Common myeloid progenitor, CD34-positive (primary cell): Measurements from ENCODE around the gene AKNA.

Experiments used
- CTCF ChIA-PET: fragments of 350-600 bp; sonication (Branson Sonifier 250); formaldehyde crosslinking; loops from one replicate; lab custom pipeline; 2021; ENCODE audit warnings: antibody characterized with exemption; lab: Charles Lee
- POLR2A ChIA-PET: fragments of 350-600 bp; sonication (Branson Sonifier 250); formaldehyde crosslinking; loops from one replicate; lab custom pipeline; 2021; ENCODE audit warnings: antibody characterized with exemption; lab: Charles Lee
- DNase-seq, 3 donors: peaks; one replicate each; pipeline versions ENCODE4 v3.0.0 to v3.0.0-alpha.2; 2013
- H3K27ac ChIP-seq, 2 experiments: 1 replicate in 1 of 2; 2 replicates in 1 of 2; pipeline ENCODE4 v1.7.0; 2013; ENCODE audit warnings: inconsistent platforms in 2 of 2, low read length in 2 of 2, mild to moderate bottlenecking in 2 of 2, low read depth in 1 of 2, moderate library complexity in 1 of 2; ENCODE audit not compliant: severe bottlenecking in 2 of 2, insufficient read depth in 1 of 2, poor library complexity in 1 of 2
- H3K27me3 ChIP-seq, 5 experiments: replicated peaks in 2 of 5; 1 replicate in 3 of 5; 2 replicates in 2 of 5; pipeline versions ENCODE4 v1.6.1 to v1.7.0; 2013; ENCODE audit warnings: low read length in 4 of 5, mild to moderate bottlenecking in 2 of 5, moderate library complexity in 2 of 5, inconsistent platforms in 1 of 5; ENCODE audit not compliant: insufficient read depth in 5 of 5, control insufficient read depth in 4 of 5
- H3K36me3 ChIP-seq, 4 experiments: 1 replicate in 2 of 4; 2 replicates in 2 of 4; pipeline versions ENCODE4 v1.6.1 to v1.7.0; 2013; ENCODE audit warnings: low read length in 3 of 4, control low read depth in 1 of 4, mild to moderate bottlenecking in 1 of 4; ENCODE audit not compliant: control insufficient read depth in 4 of 4, insufficient read depth in 4 of 4
- H3K4me1 ChIP-seq, 4 experiments: 1 replicate in 3 of 4; 2 replicates in 1 of 4; pipeline versions ENCODE4 v1.6.1 to v1.7.1; 2013; ENCODE audit warnings: low read length in 3 of 4, mild to moderate bottlenecking in 3 of 4, control low read depth in 1 of 4, inconsistent platforms in 1 of 4, moderate library complexity in 1 of 4; ENCODE audit not compliant: control insufficient read depth in 4 of 4, insufficient read depth in 4 of 4; ENCODE audit errors: control extremely low read depth in 1 of 4
- H3K4me3 ChIP-seq, 7 experiments: 1 replicate in 4 of 7; 2 replicates in 3 of 7; pipeline versions ENCODE4 v1.5.1 to v1.7.0; 2013; ENCODE audit warnings: mild to moderate bottlenecking in 7 of 7, low read length in 6 of 7, moderate library complexity in 6 of 7, inconsistent platforms in 2 of 7, low read depth in 2 of 7, control low read depth in 1 of 7; ENCODE audit not compliant: insufficient read depth in 4 of 7, control insufficient read depth in 1 of 7; ENCODE audit errors: extremely low read depth in 1 of 7
- H3K9me3 ChIP-seq, 5 experiments: 1 replicate in 4 of 5; 2 replicates in 1 of 5; pipeline versions ENCODE4 v1.6.1 to v1.7.1; 2013; ENCODE audit warnings: low read length in 4 of 5, mild to moderate bottlenecking in 2 of 5, inconsistent platforms in 1 of 5, low read depth in 1 of 5, moderate library complexity in 1 of 5; ENCODE audit not compliant: control insufficient read depth in 4 of 5, insufficient read depth in 2 of 5; ENCODE audit errors: control extremely low read depth in 1 of 5
- WGBS: methylation state at CpG from one replicate; pipeline ENCODE4 v1.1.5; 2013; ENCODE audit not compliant: insufficient coverage; 5-methylcytosine and 5-hydroxymethylcytosine counted together

Gene AKNA

GRCh38 chr9:114300153-114300845, 87.5 kb downstream of the AKNA start:
- CTCF ChIA-PET: interaction anchor here (0.9 to 1.7 kb wide), 4 partner anchors 9 to 217 kb away, joined by 3 to 7 read pairs (median 6); no protein-coding TSS in a partner anchor
- no peak for DNase-seq
- POLR2A ChIA-PET: no interaction called here
- Histone ChIP-seq H3K27me3 (peaks cover 0 to 4% (median 0%) of the 10 kb centered on the region in 5 experiments), H3K9me3 (peaks cover 0 to 12% (median 0%) of the 10 kb centered on the region in 5 experiments), H3K4me3 (no peak overlapping the region), H3K4me1 (no peaks in the 10 kb centered on the region), H3K27ac (no peak overlapping the region), H3K36me3 (no peaks in the 10 kb centered on the region)
- 100% methylated on average over 4 of the region's 4 CpGs for WGBS

- DNase-seq: no peak
- 97% methylated on average over 13 of the region's 15 CpGs for WGBS
- CTCF ChIA-PET: interaction anchor here (0.8 to 1.7 kb wide), 5 partner anchors 8 to 624 kb away, joined by 3 to 7 read pairs (median 4); no protein-coding TSS in a partner anchor
These were observed 88.3 kb downstream of the AKNA start for GRCh38 chr9:114299286-114300152.

DNA sequence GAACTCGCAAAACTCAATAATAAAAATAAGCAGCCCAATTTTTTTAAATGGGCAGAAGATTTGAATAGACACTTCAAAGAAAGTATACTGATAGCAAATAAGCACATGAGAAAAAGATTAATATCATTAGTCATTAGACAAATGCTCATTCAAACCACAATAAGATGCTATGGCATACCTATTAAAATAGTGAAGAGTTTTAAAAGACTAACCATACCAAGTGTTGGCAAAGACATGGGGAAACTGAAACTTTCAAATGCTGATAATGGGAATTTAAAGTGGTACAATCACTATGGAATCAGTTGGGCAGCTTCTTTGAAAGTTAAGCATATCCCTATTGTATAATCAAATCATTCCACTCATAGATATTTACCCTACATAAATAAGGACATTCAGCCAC, 91.4 kb downstream of the AKNA start:
- peaks cover 0 to 21% (median 0%) of the 10 kb centered on the region in 5 experiments for H3K9me3 ChIP-seq
- H3K36me3 ChIP-seq: no peaks in the 10 kb centered on the region
- H3K27me3 ChIP-seq: no peaks in the 10 kb centered on the region
- ChIA-PET POLR2A (no interaction called here), CTCF (interaction anchor here (9.3 kb wide), 1 partner anchor 188 kb away, joined by 90 read pairs; no protein-coding TSS in a partner anchor)
- H3K4me1 ChIP-seq: no peaks in the 10 kb centered on the region
- WGBS: no CpG with 5 or more reads among the region's 1 CpG
- no peak overlapping the region for H3K27ac ChIP-seq
- DNase-seq: no peak
- no peak overlapping the region for H3K4me3 ChIP-seq

More at GRCh38 chr9:114299286-114300152, 88.3 kb downstream of the AKNA start:
- Histone ChIP-seq H3K9me3 (peaks cover 0 to 20% (median 0%) of the 10 kb centered on the region in 5 experiments), H3K27me3 (peaks cover 0 to 2% (median 0%) of the 10 kb centered on the region in 5 experiments), H3K4me3 (no peak overlapping the region), H3K27ac (no peak overlapping the region), H3K36me3 (no peaks in the 10 kb centered on the region), H3K4me1 (no peaks in the 10 kb centered on the region)
- POLR2A ChIA-PET: interaction anchor here (0.8 kb wide), 1 partner anchor 236 kb away, joined by 4 read pairs; no protein-coding TSS in a partner anchor

GRCh38 chr9:114294664-114295063, 93.1 kb downstream of the AKNA start:
- no peak overlapping the region for H3K27ac ChIP-seq
- H3K9me3 ChIP-seq: peaks cover 0 to 21% (median 0%) of the 10 kb centered on the region in 5 experiments
- no peaks in the 10 kb centered on the region for H3K4me1 ChIP-seq
- no peaks in the 10 kb centered on the region for H3K27me3 ChIP-seq
- no peak overlapping the region for H3K4me3 ChIP-seq
- ChIA-PET CTCF (interaction anchor here (1.0 to 9.3 kb wide), 2 partner anchors 186 to 212 kb away, joined by 3 to 90 read pairs; no protein-coding TSS in a partner anchor), POLR2A (no interaction called here)
- H3K36me3 ChIP-seq: no peaks in the 10 kb centered on the region
- DNase-seq: no peak

GRCh38 chr9:114291886-114292590, 95.7 kb downstream of the AKNA start:
- H3K27me3 ChIP-seq: no peaks in the 10 kb centered on the region
- CTCF ChIA-PET: interaction anchor here (0.7 to 9.3 kb wide), 14 partner anchors 11 to 214 kb away, joined by 3 to 90 read pairs (median 4); partner anchors contain the start of genes AMBP and COL27A1
- no peak overlapping the region for H3K4me3 ChIP-seq
- H3K27ac ChIP-seq: no peak overlapping the region
- H3K4me1 ChIP-seq: no peaks in the 10 kb centered on the region
- POLR2A ChIA-PET: no interaction called here
- WGBS: 90% methylated on average over 3 of the region's 11 CpGs
- H3K9me3 ChIP-seq: peaks cover 0 to 20% (median 0%) of the 10 kb centered on the region in 5 experiments
- no peaks in the 10 kb centered on the region for H3K36me3 ChIP-seq
- no peak for DNase-seq

DNA sequence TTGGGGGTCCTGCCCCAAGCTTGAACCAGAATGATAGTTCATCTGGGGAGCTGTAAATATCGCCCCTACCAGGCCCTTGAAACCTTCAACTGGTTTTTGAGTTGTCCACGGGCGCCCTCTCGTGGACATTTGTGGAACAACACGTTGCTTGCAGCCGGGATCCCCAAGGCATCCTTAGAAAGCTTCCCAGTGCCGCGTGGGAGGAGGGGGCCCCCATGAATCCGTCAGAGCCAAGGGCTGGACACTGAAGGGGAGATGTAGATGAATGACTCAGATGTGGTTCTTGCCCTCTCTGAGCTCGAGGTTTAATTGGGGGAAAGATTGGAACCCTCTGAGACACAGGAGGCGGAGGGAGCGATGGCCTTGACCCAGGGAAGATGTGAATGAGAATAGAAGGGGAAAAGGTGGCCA, 96.7 kb downstream of the AKNA start:
- DNase-seq: peak; percentile 55 to 72 (median 58)
- Histone ChIP-seq H3K9me3 (peaks cover 0 to 16% (median 0%) of the 10 kb centered on the region in 5 experiments), H3K4me1 (peaks cover 0 to 1% (median 0%) of the 10 kb centered on the region in 4 experiments), H3K27ac (no peak overlapping the region), H3K4me3 (no peak overlapping the region), H3K36me3 (no peaks in the 10 kb centered on the region), H3K27me3 (no peaks in the 10 kb centered on the region)
- 18% methylated on average over 12 of the region's 12 CpGs for WGBS
- ChIA-PET POLR2A (interaction anchor here (0.6 kb wide), 1 partner anchor 158 kb away, joined by 3 read pairs; no protein-coding TSS in a partner anchor), CTCF (interaction anchor here (0.8 to 9.3 kb wide), 25 partner anchors 9 to 213 kb away, joined by 3 to 90 read pairs (median 4); partner anchors contain the start of genes AMBP and COL27A1)
